ENCODE results near the gene PRR13. TPM values are rescaled to one million over a fixed set of nuclear protein-coding genes. Genes with fewer than 3 reads are reported as not detected.
A peak's percentile ranks its signal among the peaks of the same experiment; 100 is the strongest.

The PRR13 gene
- total RNA-seq, 2 experiments from 2014 or later, result 83.9 to 230 TPM

- TF ChIP-seq EZH2phosphoT487 (IDR thresholded peaks at IDR 0.05; ENCODE audit: borderline replicate concordance, low read depth, low read length), result no peak
- TF ChIP-seq CTCF (conservative IDR thresholded peaks at IDR 0.05; ENCODE audit: low read length), result no peak
- Histone ChIP-seq H3K9me3 (ENCODE audit: low read length) (no peaks in the 10 kb centered on the region), H3K27ac (ENCODE audit: low read depth, low read length, poor library complexity, severe bottlenecking) (no peak overlapping the region), H3K79me2 (ENCODE audit: insufficient read depth, low read depth, low read length) (peaks cover 62% of the 10 kb centered on the region), H4K20me1 (ENCODE audit: insufficient read depth, low read length) (peaks cover 55% of the 10 kb centered on the region), H2AFZ (ENCODE audit: low read length) (no peak overlapping the region), H3K4me1 (ENCODE audit: insufficient read depth, low read length, poor library complexity, severe bottlenecking) (peaks cover 16% of the 10 kb centered on the region), H3K4me2 (ENCODE audit: low read length) (no peak overlapping the region), H3K36me3 (ENCODE audit: insufficient read depth, low read length) (peaks cover 100% of the 10 kb centered on the region), H3K9me2 (ENCODE audit: insufficient read depth, low read length) (no peaks in the 10 kb centered on the region), H3K4me3 (ENCODE audit: low read depth, low read length, poor library complexity, severe bottlenecking) (no peak overlapping the region)
- DNase-seq (ENCODE audit: low spot score), result no peak
- POLR2A ChIA-PET, result interaction anchor here (0.6 to 1.3 kb wide), 4 partner anchors 11 to 51 kb away, joined by 3 to 4 read pairs (median 3); partner anchors contain the start of gene TARBP2
- no TSS peak for BruUV-seq (replicated peaks)
- CTCF ChIA-PET (ENCODE audit: unreplicated experiment), result interaction anchor here (0.5 to 1.1 kb wide), 2 partner anchors 10 to 411 kb away, joined by 4 to 5 read pairs; no protein-coding TSS in a partner anchor
- intact Hi-C loops (cut with micrococcal nuclease; ENCODE audit: unreplicated experiment), result no loop called here
Measured at GRCh38 chr12:53464685-53465418, 23.3 kb downstream of the PRR13 start.

- H3K4me2 ChIP-seq (ENCODE audit: low read length), result no peak overlapping the region
- peaks cover 100% of the 10 kb centered on the region for H3K36me3 ChIP-seq (ENCODE audit: insufficient read depth, low read length)
- peaks cover 49% of the 10 kb centered on the region for H4K20me1 ChIP-seq (ENCODE audit: insufficient read depth, low read length)
- no peaks in the 10 kb centered on the region for H3K9me2 ChIP-seq (ENCODE audit: insufficient read depth, low read length)
- H3K9me3 ChIP-seq (ENCODE audit: low read length), result no peaks in the 10 kb centered on the region
- H2AFZ ChIP-seq (ENCODE audit: low read length), result no peak overlapping the region
- H3K27ac ChIP-seq (ENCODE audit: low read depth, low read length, poor library complexity, severe bottlenecking), result no peak overlapping the region
- ChIA-PET POLR2A (interaction anchor here (0.6 to 1.3 kb wide), 5 partner anchors 10 to 35 kb away, joined by 3 to 5 read pairs (median 3); partner anchors contain the start of gene TARBP2), CTCF (ENCODE audit: unreplicated experiment) (interaction anchor here (0.5 to 1.1 kb wide), 2 partner anchors 10 to 411 kb away, joined by 4 to 5 read pairs; no protein-coding TSS in a partner anchor)
- H3K79me2 ChIP-seq (ENCODE audit: insufficient read depth, low read depth, low read length), result peaks cover 57% of the 10 kb centered on the region; the same call in 1 of the 2 replicates
- no TSS peak for BruUV-seq (replicated peaks)
- H3K4me1 ChIP-seq (ENCODE audit: insufficient read depth, low read length, poor library complexity, severe bottlenecking), result peaks cover 24% of the 10 kb centered on the region
- H3K4me3 ChIP-seq (ENCODE audit: low read depth, low read length, poor library complexity, severe bottlenecking), result no peak overlapping the region
- intact Hi-C loops (cut with micrococcal nuclease; ENCODE audit: unreplicated experiment), result no loop called here
- no peak for DNase-seq (ENCODE audit: low spot score)
- TF ChIP-seq CTCF (conservative IDR thresholded peaks at IDR 0.05; ENCODE audit: low read length) (0 out of 2 replicates have a peak, but pooled peaks have one; percentile 24), EZH2phosphoT487 (IDR thresholded peaks at IDR 0.05; ENCODE audit: borderline replicate concordance, low read depth, low read length) (no peak)
Measured at GRCh38 chr12:53465679-53466078, 24.1 kb downstream of the PRR13 start.

GRCh38 chr12:53466640-53467039, 25.1 kb downstream of the PRR13 start:
- ChIA-PET CTCF (ENCODE audit: unreplicated experiment) (no interaction called here), POLR2A (no interaction called here)
- BruUV-seq (replicated peaks), result no TSS peak
- Histone ChIP-seq H3K4me3 (ENCODE audit: low read depth, low read length, poor library complexity, severe bottlenecking) (no peak overlapping the region), H3K36me3 (ENCODE audit: insufficient read depth, low read length) (peaks cover 99% of the 10 kb centered on the region), H3K79me2 (ENCODE audit: insufficient read depth, low read depth, low read length) (peaks cover 51% of the 10 kb centered on the region; the same call in 1 of the 2 replicates), H3K9me2 (ENCODE audit: insufficient read depth, low read length) (no peaks in the 10 kb centered on the region), H3K4me2 (ENCODE audit: low read length) (no peak overlapping the region), H3K9me3 (ENCODE audit: low read length) (no peaks in the 10 kb centered on the region), H4K20me1 (ENCODE audit: insufficient read depth, low read length) (peaks cover 41% of the 10 kb centered on the region), H2AFZ (ENCODE audit: low read length) (no peak overlapping the region), H3K27ac (ENCODE audit: low read depth, low read length, poor library complexity, severe bottlenecking) (no peak overlapping the region), H3K4me1 (ENCODE audit: insufficient read depth, low read length, poor library complexity, severe bottlenecking) (peaks cover 24% of the 10 kb centered on the region)
- TF ChIP-seq CTCF (conservative IDR thresholded peaks at IDR 0.05; ENCODE audit: low read length), result no peak
- TF ChIP-seq EZH2phosphoT487 (IDR thresholded peaks at IDR 0.05; ENCODE audit: borderline replicate concordance, low read depth, low read length), result no peak
- intact Hi-C loops (cut with micrococcal nuclease; ENCODE audit: unreplicated experiment), result no loop called here
- DNase-seq (ENCODE audit: low spot score), result no peak
